ENCODE data around the gene HPGDS.
"Not testable (repeated sequence)": the region's sequence is repeated elsewhere in the genome, so short reads cannot be mapped to it uniquely, and the experiment has no call there.

HPGDS gene

DNA sequence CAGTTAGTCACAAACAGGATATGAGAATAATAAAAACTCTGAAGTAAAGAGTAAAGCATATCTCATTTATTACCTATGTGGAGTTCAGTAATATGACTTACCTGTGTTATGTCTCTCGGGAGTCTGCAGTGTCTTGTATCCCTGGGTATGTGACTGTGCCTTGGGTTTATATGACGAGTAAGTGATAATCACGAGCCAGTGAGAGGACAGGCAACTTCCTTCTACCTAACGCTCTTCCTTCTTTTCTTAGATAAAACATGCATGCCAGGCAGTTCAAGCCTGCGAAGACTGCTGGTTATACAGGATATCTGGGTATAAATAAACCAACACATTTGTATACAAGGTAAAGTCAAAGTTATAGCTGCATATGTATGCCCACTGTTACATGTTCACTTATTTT, at the start of gene HPGDS:
TSS of gene HPGDS (minus strand) at position 143 of the 400 bp plus-strand sequence. CDS start 8,207 bp downstream, outside the sequence.
- DNase-seq, result no peak

DNA sequence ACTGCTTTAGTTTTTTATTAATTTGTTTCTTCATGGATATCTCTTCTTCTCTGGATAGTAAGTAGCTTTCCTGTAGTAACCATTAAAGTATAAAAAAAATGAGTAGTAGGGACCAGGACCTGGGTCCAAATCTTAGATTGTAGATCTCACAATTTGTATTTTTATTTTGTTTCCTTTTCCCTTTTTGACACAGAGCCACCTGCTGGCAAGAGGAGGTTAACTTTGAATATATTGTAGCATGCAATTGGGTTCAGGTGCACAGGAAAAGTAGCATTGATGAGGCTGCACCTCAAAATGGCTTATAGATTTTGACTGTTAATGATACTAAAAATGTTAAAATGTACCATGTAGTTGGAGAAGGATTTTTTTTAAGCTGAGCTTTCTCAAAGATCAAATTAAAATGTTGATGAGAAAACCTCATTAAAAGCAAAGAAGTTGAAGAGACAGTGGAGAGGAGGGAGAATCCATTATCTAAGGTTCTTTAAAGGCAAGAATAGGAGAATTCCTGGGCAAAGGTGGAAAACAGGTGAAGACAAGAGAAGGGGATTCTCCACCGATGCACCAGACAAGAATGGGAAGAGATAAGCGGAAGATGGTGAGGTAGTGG, 48.3 kb upstream of the HPGDS start:
- DNase-seq, result peak; percentile 38

DNA sequence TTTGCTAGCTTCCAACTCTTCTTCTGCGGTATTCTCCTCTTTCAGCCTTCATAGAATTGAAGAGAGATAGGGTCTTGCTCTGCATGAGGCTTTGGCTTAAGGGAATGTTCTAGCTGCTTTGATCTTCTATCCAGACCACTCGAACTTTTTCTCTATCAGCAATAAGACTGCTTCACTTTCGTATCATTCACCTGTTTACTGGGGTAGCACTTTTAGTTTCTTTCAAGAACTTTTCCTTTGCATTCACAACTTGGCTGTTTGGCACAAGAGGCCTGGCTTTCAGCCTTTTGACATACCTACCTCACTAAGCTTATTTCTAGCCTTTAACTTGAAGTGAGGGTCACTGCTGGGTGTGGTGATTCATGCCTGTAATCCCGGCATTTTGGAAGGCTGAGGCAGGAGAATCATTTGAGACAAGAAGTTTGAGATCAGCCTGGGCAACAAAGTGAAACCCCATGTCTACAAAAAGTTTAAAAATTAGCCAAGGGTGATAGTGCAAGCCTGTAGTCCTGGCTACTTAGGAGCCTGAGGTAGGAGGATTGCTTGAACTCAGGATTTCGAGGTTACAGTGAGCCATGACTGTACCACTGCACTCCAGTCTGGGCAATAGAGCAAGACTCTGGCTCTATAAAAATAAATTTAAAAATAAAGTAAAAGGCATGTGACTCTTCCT, 47.1 kb upstream of the HPGDS start:
- DNase-seq, result no peak

DNA sequence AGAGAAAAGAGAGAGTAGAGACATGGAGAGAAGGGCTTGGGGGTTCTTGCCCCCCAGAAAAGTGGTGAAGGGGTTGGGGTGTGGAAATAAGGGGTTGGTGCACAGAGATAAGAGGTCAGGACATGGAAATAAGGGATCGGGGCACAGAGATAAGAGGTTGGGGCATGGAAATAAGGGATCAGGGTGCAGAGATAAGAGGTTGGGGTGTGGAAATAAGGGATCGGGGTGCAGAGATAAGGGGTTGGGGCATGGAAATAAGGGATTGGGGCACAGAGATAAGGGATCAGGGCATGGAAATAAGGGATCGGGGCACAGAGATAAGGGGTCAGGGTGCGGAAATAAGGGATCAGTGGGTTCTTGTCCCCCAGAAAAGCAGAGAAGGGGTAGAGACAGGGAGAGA, 45.3 kb upstream of the HPGDS start:
- DNase-seq, result not testable (repeated sequence)

DNA sequence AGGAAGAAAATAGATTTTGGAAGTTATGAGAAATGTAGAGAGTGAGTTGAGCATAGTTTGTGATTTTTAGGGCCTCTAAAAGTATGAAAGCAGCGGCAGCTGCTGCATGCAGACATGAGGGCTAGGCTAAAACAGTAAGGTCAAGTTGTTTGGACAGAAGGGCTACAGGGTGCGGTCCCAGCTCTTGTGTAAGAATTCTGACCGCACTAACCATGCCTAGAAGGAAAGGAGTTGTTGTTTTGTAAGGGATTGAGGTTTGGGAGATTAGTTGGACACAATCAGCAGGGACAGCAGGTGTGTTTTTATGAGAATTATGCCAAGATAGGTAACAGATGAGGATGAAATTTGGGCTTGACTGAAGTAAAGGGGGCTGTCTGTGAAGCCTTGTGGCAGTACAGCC, 42.8 kb upstream of the HPGDS start:
- DNase-seq, result not testable (repeated sequence)

DNA sequence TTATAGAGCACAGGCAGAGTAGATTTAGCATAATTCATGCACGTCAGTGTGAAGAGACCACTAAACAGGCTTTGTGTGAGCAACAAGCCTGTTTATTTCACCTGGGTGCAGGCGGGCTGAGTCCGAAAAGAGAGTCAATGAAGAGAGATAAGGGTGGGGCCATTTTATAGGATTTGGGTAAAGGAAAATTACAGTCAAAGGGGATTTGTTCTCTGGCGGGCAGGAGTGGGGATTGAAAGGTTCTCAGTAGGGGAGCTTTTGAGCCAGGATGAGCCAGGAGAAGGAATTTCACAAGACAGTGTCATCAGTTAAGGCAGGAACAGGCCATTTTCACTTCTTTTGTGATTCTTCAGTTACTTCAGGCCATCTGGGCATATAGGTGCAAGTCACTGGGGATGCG, 40.3 kb upstream of the HPGDS start:
- DNase-seq, result not testable (repeated sequence)

DNA sequence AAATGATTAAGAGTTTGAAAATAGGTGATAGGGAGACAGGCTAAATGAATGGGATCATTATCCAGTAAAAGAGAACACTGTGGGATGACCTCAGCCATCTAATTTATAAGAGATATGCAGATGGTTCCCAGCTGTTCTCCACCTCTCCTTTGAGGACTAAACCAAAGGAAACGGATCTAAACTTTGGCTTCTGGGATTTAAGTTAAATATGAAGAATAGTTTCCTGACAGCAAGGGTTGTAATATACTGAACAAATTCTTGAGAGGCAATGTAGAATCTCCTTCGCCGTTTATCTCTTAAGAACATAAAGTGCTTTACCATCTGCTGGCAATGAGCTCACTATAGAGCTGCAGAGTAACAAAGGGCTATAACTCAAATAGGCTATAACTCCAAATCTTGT, 35.4 kb upstream of the HPGDS start:
- no peak for DNase-seq

DNA sequence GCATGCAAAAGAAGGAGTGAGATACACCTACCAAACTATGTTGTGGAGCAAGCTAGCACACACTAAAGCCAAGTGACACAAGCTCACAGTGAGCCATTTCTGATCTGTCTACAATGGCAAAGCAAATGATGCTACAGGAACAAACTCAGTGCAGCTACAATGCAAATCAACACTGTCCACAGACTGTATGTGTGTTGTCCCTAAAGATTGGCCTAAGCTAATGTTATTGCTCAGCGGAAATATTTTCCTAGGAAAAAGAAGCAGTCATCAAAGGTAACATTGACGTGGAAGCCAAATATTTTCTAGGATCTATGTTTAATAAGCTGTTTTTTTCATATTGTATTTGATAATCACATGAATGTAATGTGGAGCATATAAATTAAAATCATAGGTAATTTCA, 34.7 kb upstream of the HPGDS start:
- DNase-seq, result no peak

DNA sequence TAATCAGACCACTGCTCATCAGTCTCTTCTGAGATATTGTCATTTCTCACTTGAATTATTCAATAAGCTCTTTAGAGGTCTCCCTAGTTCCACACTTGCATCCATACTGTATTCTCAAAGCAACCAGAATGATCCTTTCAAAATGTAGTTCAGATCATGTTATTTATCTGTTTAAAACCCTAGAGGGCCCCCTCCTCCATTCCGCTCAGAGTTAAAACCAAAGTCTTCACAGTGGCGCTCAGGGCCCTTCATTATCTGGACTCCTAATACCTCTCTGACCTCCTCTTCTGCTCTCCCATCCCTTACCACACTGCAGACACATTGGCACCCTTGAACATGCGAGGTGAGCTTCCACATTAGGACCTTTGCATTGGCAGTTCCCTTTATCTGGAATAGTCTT, 32.7 kb upstream of the HPGDS start:
- no peak for DNase-seq

DNA sequence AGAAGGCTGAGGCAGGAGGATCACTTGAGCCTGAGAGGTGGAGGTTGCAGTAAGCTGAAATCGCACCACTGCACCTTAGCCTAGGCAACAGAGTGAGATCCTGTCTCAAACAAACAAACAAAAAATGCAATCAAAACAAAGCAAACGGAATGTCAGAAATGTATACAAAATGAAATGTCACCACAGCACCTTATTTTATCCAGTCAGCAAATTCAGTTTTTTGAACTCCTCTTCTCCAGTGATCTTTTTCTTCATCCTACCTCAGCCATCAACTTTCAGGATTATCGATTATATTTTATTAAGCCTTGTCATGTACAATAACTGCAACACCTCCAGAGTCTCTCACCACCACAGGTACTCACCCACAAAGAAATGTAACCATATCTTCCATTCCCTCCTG, 31.1 kb upstream of the HPGDS start:
- no peak for DNase-seq

DNA sequence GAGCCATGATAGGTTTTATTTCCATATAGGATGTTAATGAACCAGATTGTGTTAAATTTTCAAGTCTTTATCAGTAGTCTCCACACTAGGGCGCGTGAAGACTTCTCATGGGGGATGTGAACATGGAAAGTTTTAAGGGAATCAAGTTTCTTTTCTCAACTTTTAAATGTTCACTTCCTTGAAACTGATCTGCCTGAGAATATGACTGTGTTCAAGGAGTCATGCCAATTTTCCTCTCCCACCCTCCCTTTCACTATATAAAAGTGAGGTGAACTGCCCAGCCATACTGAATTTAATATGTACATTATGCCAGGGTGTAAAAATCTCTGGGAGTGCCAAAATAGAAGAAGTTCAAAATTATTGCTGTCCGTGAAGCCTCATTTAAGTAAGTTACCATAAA, 30.4 kb upstream of the HPGDS start:
- no peak for DNase-seq

DNA sequence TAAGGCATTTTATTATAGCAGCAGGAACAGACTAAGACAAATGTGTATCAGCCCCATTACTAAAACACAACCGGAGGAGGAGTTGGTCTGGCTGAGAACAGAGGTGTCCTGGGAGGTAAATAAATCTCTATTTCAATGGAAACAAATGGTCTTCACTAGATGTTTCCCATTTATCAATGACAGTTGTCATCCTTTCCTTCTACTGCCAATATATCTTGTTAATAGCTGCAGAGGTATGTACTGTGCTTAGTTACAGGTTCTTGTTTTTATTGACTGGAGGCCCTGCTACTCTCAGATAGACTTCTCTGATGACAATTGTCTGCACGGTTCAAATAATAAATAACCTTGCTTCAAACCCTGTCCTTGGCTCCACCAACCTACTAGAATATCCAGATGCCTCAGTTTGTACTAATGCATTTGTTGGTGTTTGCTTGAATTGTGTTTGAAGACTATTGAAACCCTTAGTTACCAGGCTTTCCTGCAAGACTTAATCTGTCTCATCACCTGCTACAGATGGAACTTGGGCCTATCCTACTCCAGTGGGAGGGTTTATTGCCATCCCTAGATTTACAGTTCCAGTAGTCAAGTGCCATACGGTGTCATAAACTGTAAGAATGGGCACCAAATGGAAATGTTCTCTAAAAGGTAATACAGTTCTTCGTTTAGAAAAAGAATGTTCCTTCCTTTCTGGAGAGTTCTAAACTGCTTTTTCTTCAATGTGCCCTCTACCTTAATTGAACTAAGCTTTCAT, 29.8 kb upstream of the HPGDS start:
- no peak for DNase-seq

DNA sequence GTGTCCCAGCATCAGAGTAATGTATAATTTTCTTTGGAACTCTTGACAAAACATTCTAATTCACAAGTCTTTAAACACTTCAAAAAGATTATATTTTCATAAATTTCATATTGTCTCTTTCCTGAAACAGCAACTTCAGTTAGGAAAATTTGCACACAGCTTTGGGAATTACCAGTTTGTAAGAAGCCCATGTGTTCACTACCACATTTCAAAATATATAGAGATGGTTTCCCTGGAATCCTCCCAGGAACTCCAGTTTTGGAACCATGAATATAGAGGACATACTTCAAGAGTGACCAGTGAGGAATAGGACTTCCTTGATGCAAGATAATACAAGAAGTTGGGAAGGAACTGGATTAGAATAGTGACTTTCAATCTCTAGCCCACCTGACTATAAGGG, 28.7 kb upstream of the HPGDS start:
- DNase-seq, result no peak

DNA sequence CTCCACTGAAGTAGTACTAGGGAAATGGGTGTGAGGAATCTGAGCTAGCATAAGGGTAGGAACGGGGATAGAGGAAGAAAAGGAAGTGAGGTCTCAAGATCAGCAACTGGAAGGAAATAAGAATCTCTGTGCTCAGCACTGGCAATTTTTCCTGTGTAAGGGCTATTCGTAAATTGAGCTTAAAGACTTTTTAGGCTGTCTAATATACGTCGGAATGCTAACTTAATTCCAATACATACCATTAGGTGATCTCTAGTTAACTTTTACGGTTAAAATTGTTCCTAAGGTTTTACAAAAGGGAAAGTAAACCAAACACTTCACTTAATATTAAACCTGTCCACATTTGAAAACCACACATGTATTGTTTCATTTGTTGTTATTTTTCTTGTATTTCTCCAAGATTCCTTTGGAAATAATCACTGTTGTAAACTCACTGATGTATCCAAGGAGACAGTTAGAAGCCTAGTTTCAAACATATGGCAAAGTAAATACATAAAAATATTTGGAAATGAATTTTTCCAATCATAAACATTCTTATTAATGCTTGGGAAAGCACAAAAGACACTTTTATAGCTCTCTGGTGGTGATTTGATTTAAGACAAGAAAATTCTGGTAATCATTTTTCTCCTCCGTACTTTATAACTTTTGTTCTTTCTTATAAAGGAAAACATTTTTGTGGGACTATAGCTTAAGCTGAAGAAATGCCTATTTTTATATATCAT, 28.1 kb upstream of the HPGDS start:
- no peak for DNase-seq

DNA sequence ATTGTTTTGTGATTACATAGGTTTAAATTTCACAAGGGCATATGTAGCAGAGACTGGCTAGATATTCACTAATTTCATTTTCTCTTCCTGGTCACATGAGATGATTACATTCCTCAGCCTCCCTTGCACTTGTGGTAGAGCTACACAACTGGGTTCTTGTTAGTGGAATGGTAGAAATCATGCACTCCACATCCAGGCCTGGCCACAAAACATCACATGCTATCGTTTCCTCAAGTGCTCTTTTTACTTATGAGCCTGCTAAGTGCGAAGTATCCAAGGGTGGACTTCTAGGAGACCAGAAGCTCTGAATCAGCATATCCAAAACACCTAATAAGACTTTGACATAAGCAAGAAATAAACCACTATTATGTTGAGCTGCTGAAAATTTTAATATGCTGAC, 26.4 kb upstream of the HPGDS start:
- no peak for DNase-seq

DNA sequence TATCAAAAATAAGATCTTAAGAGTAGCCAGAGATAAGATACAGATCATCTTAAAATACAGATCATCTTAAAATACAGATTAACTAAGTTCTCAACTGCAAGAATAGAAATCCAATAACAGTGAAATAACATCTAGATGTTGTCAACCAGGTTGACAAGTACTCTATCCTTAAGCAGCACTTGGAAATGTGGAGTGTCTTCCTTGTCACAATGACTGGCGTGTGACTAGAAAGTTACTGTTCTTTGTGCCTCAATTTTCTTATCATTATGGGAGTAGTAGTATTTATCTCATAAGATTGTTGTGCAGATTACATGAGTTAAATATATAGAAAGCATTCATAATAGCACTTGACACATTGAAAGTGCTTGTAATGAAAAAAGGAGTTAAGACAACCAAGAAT, 25.8 kb upstream of the HPGDS start:
- no peak for DNase-seq

DNA sequence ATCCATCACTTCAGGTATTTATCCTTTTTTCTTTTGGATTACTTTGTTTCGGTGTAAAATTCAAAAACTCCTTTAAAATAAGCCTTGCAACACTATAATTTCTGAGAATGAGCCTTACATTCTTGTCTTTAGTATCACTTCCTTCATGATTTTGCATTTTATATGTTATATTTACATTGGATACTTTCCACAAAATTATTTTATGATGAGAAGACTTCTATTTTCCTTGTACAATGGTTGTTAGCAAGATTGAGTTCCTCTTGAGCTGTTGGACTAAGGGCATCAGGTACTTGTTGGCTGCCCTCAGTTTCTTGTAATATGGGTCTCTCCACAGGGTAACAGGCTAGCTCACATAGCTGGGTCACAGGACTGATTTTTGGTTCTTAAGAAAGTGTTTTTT, 22.7 kb upstream of the HPGDS start:
- DNase-seq, result no peak

DNA sequence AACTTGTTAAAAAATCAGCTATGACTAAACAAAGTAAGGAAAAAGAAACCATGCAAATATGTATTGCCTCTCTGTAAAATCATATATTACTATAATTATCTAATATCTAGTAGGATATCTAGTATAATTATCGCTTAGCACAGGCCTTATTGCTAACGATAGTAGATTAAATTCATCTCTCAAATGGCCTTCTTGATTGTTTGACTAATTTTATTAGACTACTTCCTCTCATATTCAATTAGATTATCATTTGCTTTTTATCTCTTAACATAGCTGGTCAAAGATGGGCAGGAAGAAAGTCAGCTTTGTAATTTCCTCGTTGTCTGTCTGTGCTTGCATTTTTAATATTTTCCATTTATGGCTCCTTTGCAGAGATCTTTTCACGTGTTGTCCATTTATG, 21.9 kb upstream of the HPGDS start:
- no peak for DNase-seq

DNA sequence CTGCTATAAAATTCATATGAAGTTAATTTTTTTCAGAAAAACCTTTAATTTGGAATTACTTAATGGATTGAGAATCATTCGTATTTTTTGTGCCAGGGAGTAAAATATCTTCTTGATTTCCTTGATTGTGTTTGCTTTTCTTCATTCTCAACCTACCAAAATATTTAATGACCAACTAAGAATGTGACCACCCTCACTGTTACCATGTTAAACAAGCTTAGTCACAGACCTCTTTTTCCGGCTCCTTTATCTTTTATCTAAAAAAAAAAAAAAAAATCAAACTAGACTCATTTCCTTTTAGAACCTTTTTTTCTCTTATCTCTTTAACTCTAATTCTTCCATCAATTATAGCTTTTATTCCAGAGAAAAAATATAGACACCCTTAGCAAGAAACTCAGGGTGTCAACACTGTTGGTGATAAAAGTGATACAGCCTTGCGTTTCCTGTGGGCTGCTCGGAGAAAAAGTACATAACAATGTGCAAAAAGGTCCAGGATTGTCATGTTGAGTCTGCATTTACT, 20.6 kb upstream of the HPGDS start:
- DNase-seq, result no peak

DNA sequence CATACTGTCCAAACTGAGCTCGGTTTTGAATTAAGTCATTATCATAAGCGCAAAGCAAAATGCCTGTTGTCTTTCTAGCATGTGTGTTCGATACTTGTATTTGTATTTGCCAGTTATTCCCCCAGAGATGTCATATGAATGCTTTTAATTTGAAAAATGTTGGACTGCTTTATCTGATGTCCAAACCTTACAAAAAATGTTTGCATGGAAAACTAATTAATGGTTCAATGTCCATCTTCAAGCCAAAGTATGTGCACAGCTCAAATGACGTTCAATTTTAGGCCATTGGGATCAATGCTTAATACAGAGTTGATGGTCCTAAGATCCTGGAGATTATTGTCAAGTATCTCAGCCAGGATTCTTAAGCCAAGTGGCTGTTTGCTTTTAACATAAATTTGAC, 17.2 kb upstream of the HPGDS start:
- DNase-seq, result no peak

DNA sequence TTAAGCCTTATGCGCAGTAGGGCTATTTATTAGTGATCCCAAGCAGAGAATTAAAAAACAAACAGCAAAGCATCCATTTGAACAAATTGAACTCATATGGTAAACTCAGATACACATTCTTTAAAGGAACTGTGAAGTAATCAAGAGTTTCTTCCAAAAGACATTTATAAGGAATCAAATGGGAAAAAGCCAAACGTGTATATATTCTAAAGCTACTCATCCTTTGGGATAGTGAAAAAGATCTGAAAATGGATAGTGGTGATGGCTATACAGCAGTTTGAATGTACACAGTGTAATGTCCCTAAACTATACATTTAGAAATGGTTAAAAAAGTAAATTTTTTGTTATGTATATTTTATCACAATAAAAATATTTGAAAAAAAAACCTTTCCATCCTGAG, 16.6 kb upstream of the HPGDS start:
- DNase-seq, result no peak

DNA sequence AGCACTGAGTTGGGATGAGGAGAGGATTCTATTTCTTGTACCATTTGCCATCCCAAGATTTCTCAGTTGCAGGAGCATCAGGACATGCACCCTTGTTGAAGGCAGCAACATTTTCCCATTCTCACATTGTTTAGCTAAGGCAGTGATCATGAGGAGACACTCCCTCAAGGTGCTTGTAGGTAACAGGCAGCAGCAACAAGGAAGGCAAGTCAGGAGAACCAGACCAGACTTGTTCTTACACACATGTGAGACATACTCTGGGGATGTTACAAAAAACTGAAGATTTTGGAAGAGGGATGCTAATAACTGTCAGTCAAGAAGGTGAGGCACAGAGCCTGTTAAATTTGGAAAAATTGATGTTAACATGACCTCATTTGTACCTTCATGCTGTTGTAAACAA, 15.5 kb upstream of the HPGDS start:
- DNase-seq, result no peak

DNA sequence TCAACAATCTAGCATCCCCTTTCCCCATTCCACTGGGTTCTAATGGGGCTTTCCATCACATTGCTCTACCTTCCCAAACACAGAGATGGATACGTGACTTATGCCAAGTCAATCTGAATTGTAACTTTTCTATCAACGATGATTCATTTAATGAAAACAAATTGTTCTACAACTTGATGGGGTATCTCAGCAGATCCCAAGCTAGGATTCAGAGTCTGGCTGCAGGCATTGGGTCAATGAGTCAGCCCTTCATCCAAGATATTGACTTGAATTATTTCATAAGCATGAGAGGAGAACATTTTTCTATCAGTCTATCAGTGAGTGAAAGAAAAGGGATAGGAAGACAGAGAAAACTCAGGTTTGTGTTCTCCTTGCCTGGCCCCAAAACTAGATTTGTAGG, 15.0 kb upstream of the HPGDS start:
- DNase-seq, result no peak

DNA sequence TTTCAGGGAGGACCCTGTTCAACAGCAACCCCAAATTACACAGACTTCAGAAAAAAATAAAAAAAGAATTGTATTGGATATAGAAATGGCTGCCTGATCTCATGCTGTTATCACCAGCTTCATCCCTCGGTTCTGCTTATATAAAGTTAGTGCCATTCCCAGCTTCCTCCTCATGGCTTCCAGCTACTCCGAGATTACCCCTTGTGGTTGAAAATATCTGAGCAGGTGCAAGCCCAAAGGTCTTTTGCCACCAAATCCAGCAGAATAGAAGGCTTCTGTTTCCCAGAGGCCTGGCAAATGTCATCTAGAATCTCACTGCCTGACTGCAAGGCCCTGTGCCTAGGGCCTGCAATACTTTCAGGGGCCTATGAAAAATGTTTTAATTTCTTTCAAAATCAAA, 13.8 kb upstream of the HPGDS start:
- DNase-seq, result no peak

Data from activated CD4-positive, alpha-beta T cell treated with anti-CD3 and anti-CD28 coated beads, Interleukin-10, Interleukin-2, amounts not matched to agents 100 ng/mL and 50 ng/mL, durations not matched to agents 16 hours and 8 hours (primary cell).